Activated B cell treated with CpG ODN at 0.5 μM for 24 hours (primary cell): Measurements from ENCODE around the gene RCAN1. TPM values are rescaled to one million over a fixed set of nuclear protein-coding genes. Genes with fewer than 3 reads are reported as not detected.

Source experiments
- ATAC-seq: fragments of 200-7000 bp; cut with Tn5 transposase; one replicate; pipeline ENCODE4 v1.10.0; 2021; ENCODE audit warnings: low read depth, mild to moderate bottlenecking, moderate library complexity
- CTCF ChIA-PET: fragments of 350-600 bp; sonication (Branson Sonifier 250); formaldehyde crosslinking; loops from one replicate; lab custom pipeline; 2021; ENCODE audit warnings: antibody characterized with exemption; lab: Charles Lee
- POLR2A ChIA-PET: fragments of 350-600 bp; sonication (Branson Sonifier 250); formaldehyde crosslinking; loops from one replicate; lab custom pipeline; 2021; ENCODE audit warnings: antibody characterized with exemption; lab: Charles Lee
- DNase-seq: peaks from one replicate; pipeline ENCODE4 v3.0.0; 2022
- H3K27ac Mint-ChIP-seq: one replicate; pipeline ENCODE4 v1.8.0; 2020; ENCODE audit warnings: mixed read lengths
- H3K27me3 Mint-ChIP-seq: one replicate; pipeline ENCODE4 v1.8.0; 2021; ENCODE audit warnings: mixed read lengths
- H3K36me3 Mint-ChIP-seq: one replicate; pipeline ENCODE4 v1.8.0; 2021; ENCODE audit warnings: low read depth, mixed read lengths
- H3K4me1 Mint-ChIP-seq: one replicate; pipeline ENCODE4 v1.8.0; 2021; ENCODE audit warnings: mixed read lengths
- H3K4me3 Mint-ChIP-seq: one replicate; pipeline ENCODE4 v1.8.0; 2020; ENCODE audit warnings: mild to moderate bottlenecking, mixed read lengths
- H3K9me3 Mint-ChIP-seq: one replicate; pipeline ENCODE4 v1.8.0; 2020; ENCODE audit warnings: mixed read lengths
- CTCF ChIP-seq: fragments of 200-600 bp; IDR thresholded peaks from one replicate; pipeline ENCODE4 v1.8.0; 2022; ENCODE audit warnings: antibody characterized with exemption, mild to moderate bottlenecking
- intact Hi-C: fragments of 100-400 bp; cut with micrococcal nuclease; formaldehyde crosslinking; loops from one replicate; pipeline ENCODE4 v1.15.1; 2024
- total RNA-seq: library from RNA; stranded (reverse); gene quantifications from 2 replicates; pipeline ENCODE4 v1.2.3, GENCODE V29; 2022

The RCAN1 gene
- total RNA-seq, 1 donor from 2014 or later, result 5.8 TPM

- H3K4me1 Mint-ChIP-seq, result no peaks in the 10 kb centered on the region
- no peak overlapping the region for H3K27ac Mint-ChIP-seq
- no peaks in the 10 kb centered on the region for H3K36me3 Mint-ChIP-seq
- ChIA-PET CTCF (no interaction called here), POLR2A (no interaction called here)
- H3K4me3 Mint-ChIP-seq, result no peak overlapping the region
- no peaks in the 10 kb centered on the region for H3K9me3 Mint-ChIP-seq
- ATAC-seq, result no peak
- DNase-seq, result no peak
- no peaks in the 10 kb centered on the region for H3K27me3 Mint-ChIP-seq
- TF ChIP-seq CTCF, result no peak
- intact Hi-C loops, result no loop called here
These were observed 80.4 kb downstream of the RCAN1 start for GRCh38 chr21:34534522-34534921.

- intact Hi-C loops, result no loop called here
- H3K36me3 Mint-ChIP-seq, result no peaks in the 10 kb centered on the region
- no peak for TF ChIP-seq CTCF
- H3K9me3 Mint-ChIP-seq, result no peaks in the 10 kb centered on the region
- ATAC-seq (no peak), DNase-seq (no peak)
- no peaks in the 10 kb centered on the region for H3K27me3 Mint-ChIP-seq
- ChIA-PET POLR2A (no interaction called here), CTCF (no interaction called here)
- no peaks in the 10 kb centered on the region for H3K4me1 Mint-ChIP-seq
- H3K27ac Mint-ChIP-seq, result no peak overlapping the region
- no peak overlapping the region for H3K4me3 Mint-ChIP-seq
These were observed 81.0 kb downstream of the RCAN1 start for GRCh38 chr21:34533938-34534337.

GRCh38 chr21:34531399-34531798 is 83.5 kb downstream of the RCAN1 start:
- POLR2A ChIA-PET, result no interaction called here
- intact Hi-C loops, result no loop called here
- H3K4me1 Mint-ChIP-seq, result peaks cover 4% of the 10 kb centered on the region
- H3K27me3 Mint-ChIP-seq, result no peaks in the 10 kb centered on the region
- ATAC-seq (no peak), DNase-seq (no peak)
- CTCF ChIA-PET, result no interaction called here
- TF ChIP-seq CTCF, result no peak
- H3K27ac Mint-ChIP-seq, result no peak overlapping the region
- H3K36me3 Mint-ChIP-seq, result no peaks in the 10 kb centered on the region
- no peaks in the 10 kb centered on the region for H3K9me3 Mint-ChIP-seq
- no peak overlapping the region for H3K4me3 Mint-ChIP-seq

- DNase-seq (no peak), ATAC-seq (no peak)
- Mint-ChIP-seq H3K4me1 (peaks cover 8% of the 10 kb centered on the region), H3K36me3 (no peaks in the 10 kb centered on the region), H3K9me3 (no peaks in the 10 kb centered on the region), H3K27me3 (no peaks in the 10 kb centered on the region), H3K4me3 (no peak overlapping the region), H3K27ac (no peak overlapping the region)
- POLR2A ChIA-PET, result no interaction called here
- CTCF ChIA-PET, result no interaction called here
- intact Hi-C loops, result no loop called here
- TF ChIP-seq CTCF, result no peak
These were observed 84.7 kb downstream of the RCAN1 start for GRCh38 chr21:34530261-34530660.

- DNase-seq, result no peak
- POLR2A ChIA-PET, result no interaction called here
- no peak overlapping the region for H3K4me3 Mint-ChIP-seq
- intact Hi-C loops, result no loop called here
- H3K27ac Mint-ChIP-seq, result no peak overlapping the region
- TF ChIP-seq CTCF, result no peak
- no peaks in the 10 kb centered on the region for H3K36me3 Mint-ChIP-seq
- H3K4me1 Mint-ChIP-seq, result peaks cover 8% of the 10 kb centered on the region
- CTCF ChIA-PET, result no interaction called here
- no peak for ATAC-seq
- H3K9me3 Mint-ChIP-seq, result no peaks in the 10 kb centered on the region
- H3K27me3 Mint-ChIP-seq, result no peaks in the 10 kb centered on the region
These were observed 86.8 kb downstream of the RCAN1 start for GRCh38 chr21:34528131-34528561.
